Activated CD4-positive, alpha-beta T cell treated with anti-CD3 and anti-CD28 coated beads, Interleukin-2, amount 10 ng/mL, durations not matched to agents 7 days and 5 days (primary cell): ENCODE results near the gene OBP2B. TPM values are rescaled to one million over a fixed set of nuclear protein-coding genes. Genes with fewer than 3 reads are reported as not detected.
A peak's percentile ranks its signal among the peaks of the same experiment; 100 is the strongest.

Experiments
- CTCF ChIA-PET: fragments of 350-600 bp; sonication (Branson Sonifier 250); formaldehyde crosslinking; loops from one replicate; lab custom pipeline; 2021; ENCODE audit warnings: antibody characterized with exemption; lab: Charles Lee
- POLR2A ChIA-PET: fragments of 350-600 bp; sonication (Branson Sonifier 250); formaldehyde crosslinking; loops from one replicate; lab custom pipeline; 2021; ENCODE audit warnings: antibody characterized with exemption; lab: Charles Lee
- DNase-seq: peaks from one replicate; pipeline ENCODE4 v3.0.0-alpha.2; 2020
- H3K27ac Mint-ChIP-seq: one replicate; pipeline ENCODE4 v1.8.0; 2021; ENCODE audit warnings: mild to moderate bottlenecking, moderate library complexity, mixed read lengths
- H3K27me3 Mint-ChIP-seq: one replicate; pipeline ENCODE4 v1.8.0; 2021; ENCODE audit warnings: mixed read lengths
- H3K36me3 Mint-ChIP-seq: one replicate; pipeline ENCODE4 v1.8.0; 2021; ENCODE audit warnings: low read depth, mixed read lengths
- H3K4me1 Mint-ChIP-seq: one replicate; pipeline ENCODE4 v1.8.0; 2021; ENCODE audit warnings: mixed read lengths
- H3K4me3 Mint-ChIP-seq: one replicate; pipeline ENCODE4 v1.8.0; 2021; ENCODE audit warnings: mild to moderate bottlenecking, moderate library complexity, mixed read lengths
- H3K9me3 Mint-ChIP-seq: one replicate; pipeline ENCODE4 v1.8.0; 2021; ENCODE audit warnings: mixed read lengths
- total RNA-seq, 2 experiments: library from RNA; stranded (reverse); gene quantifications; one replicate each; pipeline ENCODE4 v1.2.3, GENCODE V29; 2021

OBP2B gene
- total RNA-seq, 2 experiments from 2014 or later = not detected

DNA sequence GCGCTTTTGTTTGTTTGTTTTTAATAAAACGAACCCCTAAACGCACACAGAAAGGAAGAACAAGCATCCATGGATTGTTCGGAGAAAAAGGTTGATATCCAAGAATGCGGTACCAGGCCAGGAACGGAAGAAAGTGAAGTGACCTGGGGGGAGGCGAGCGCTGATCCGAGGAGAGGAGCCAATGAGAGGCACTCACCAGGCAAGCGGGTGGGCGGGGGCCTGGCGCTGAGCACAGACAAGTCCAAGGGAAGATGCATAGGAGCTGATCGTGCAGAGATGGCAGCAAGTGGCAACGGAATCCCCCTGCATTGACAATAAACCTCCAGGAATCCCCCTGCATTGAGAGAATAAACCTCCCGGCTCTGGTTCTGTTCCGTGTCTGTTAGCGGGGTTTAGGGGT is 8.4 kb downstream of the OBP2B start:
- H3K4me1 Mint-ChIP-seq = peaks cover 12% of the 10 kb centered on the region
- no peak overlapping the region for H3K4me3 Mint-ChIP-seq
- peaks cover 6% of the 10 kb centered on the region for H3K27me3 Mint-ChIP-seq
- DNase-seq = no peak
- peaks cover 2% of the 10 kb centered on the region for H3K36me3 Mint-ChIP-seq
- ChIA-PET CTCF (interaction anchor here (2.6 kb wide), 1 partner anchor 14 kb away, joined by 10 read pairs; no protein-coding TSS in a partner anchor), POLR2A (interaction anchor here (0.5 kb wide), 1 partner anchor 589 kb away, joined by 3 read pairs; no protein-coding TSS in a partner anchor)
- peaks cover 3% of the 10 kb centered on the region for H3K9me3 Mint-ChIP-seq
- no peak overlapping the region for H3K27ac Mint-ChIP-seq

- Mint-ChIP-seq H3K27ac (peak overlapping the region; percentile 76), H3K4me1 (peaks cover 12% of the 10 kb centered on the region), H3K9me3 (peaks cover 3% of the 10 kb centered on the region), H3K36me3 (peaks cover 2% of the 10 kb centered on the region), H3K27me3 (peaks cover 12% of the 10 kb centered on the region), H3K4me3 (peak overlapping the region; percentile 73)
- POLR2A ChIA-PET = no interaction called here
- CTCF ChIA-PET = interaction anchor here (0.6 to 2.6 kb wide), 3 partner anchors 10 to 1601 kb away, joined by 3 to 10 read pairs (median 3); no protein-coding TSS in a partner anchor
- peak; percentile 59 for DNase-seq
These were observed 9.3 kb downstream of the OBP2B start for GRCh38 chr9:133199648-133200321.

DNA sequence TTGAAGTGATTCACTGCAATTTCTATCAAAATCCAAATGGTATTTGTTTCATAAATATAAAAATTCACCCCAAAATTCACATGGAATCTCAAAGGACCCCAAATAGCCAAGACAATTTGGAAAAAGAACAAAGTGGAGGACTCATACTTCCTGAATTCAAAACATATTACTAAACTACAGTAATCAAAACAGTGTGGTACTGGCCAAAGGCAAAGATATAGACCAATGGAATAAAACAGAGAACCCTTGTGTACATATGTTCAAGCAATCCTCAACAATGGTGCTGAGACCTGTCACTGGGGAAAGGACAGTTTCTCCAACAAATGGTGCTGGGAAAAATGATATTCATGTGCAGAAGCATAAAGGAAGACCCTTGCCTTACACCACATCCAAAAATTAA is 14.0 kb downstream of the OBP2B start:
- Mint-ChIP-seq H3K4me1 (peaks cover 8% of the 10 kb centered on the region), H3K27me3 (peaks cover 12% of the 10 kb centered on the region), H3K36me3 (peaks cover under 1% of the 10 kb centered on the region), H3K9me3 (peaks cover 4% of the 10 kb centered on the region), H3K4me3 (no peak overlapping the region), H3K27ac (no peak overlapping the region)
- ChIA-PET CTCF (interaction anchor here (0.7 kb wide), 1 partner anchor 9 kb away, joined by 3 read pairs; no protein-coding TSS in a partner anchor), POLR2A (no interaction called here)
- no peak for DNase-seq

DNA sequence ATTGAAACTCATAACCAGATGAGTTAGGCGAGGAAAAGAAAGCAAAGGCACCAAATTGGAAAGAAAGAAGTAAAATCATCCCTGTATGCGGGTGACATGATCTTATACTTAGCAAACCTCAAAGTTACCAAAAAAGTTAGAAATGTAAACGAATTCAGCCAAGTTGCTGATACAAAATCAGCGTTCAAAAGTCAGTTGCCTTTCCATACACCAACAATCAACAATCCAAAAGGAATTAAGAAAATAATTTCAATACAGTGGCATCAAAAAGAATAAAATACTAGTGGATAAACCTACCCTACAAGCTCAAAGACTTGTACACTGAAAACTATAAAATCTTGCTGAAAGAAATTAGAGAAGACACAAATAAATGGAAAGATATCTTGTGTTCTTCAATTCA is 14.5 kb downstream of the OBP2B start:
- CTCF ChIA-PET = interaction anchor here (0.7 kb wide), 1 partner anchor 9 kb away, joined by 3 read pairs; no protein-coding TSS in a partner anchor
- H3K27ac Mint-ChIP-seq = no peak overlapping the region
- POLR2A ChIA-PET = no interaction called here
- peaks cover 11% of the 10 kb centered on the region for H3K27me3 Mint-ChIP-seq
- H3K4me1 Mint-ChIP-seq = peaks cover 5% of the 10 kb centered on the region
- H3K36me3 Mint-ChIP-seq = no peaks in the 10 kb centered on the region
- no peak for DNase-seq
- H3K9me3 Mint-ChIP-seq = peaks cover 3% of the 10 kb centered on the region
- no peak overlapping the region for H3K4me3 Mint-ChIP-seq

- DNase-seq = no peak
- peaks cover under 1% of the 10 kb centered on the region for H3K4me1 Mint-ChIP-seq
These were observed 17.1 kb downstream of the OBP2B start for GRCh38 chr9:133191989-133192388.

DNA sequence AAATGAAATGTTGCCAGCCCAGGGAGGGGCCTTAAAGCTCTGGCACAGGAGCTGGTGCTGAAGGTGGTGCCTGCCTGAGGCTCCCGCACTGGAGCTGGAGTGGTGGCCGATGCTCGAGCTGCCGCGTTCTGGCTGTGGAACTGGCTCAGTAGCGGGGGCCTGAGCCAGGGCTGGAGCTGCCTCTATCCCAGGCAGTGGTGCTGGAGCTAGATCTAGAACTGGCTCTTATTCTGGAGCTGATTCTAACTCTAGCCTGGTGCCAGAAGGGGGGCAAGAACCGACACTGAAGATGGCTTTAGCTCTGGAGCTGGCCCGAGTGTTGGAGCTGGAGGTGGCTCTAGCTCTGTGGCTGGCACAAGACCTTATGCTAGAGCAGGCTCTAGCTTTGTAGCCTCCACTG is 19.2 kb downstream of the OBP2B start:
- ChIA-PET POLR2A (no interaction called here), CTCF (interaction anchor here (1.1 kb wide), 1 partner anchor 9 kb away, joined by 3 read pairs; no protein-coding TSS in a partner anchor)
- H3K4me3 Mint-ChIP-seq = no peak overlapping the region
- H3K36me3 Mint-ChIP-seq = no peaks in the 10 kb centered on the region
- DNase-seq = no peak
- H3K9me3 Mint-ChIP-seq = peaks cover 3% of the 10 kb centered on the region
- H3K27me3 Mint-ChIP-seq = peaks cover 22% of the 10 kb centered on the region
- H3K27ac Mint-ChIP-seq = no peak overlapping the region
- peaks cover 12% of the 10 kb centered on the region for H3K4me1 Mint-ChIP-seq

More at GRCh38 chr9:133191989-133192388, 17.1 kb downstream of the OBP2B start:
- Mint-ChIP-seq H3K4me3 (no peak overlapping the region), H3K36me3 (no peaks in the 10 kb centered on the region), H3K9me3 (peaks cover 3% of the 10 kb centered on the region), H3K27me3 (peaks cover 19% of the 10 kb centered on the region), H3K27ac (no peak overlapping the region)
- POLR2A ChIA-PET = no interaction called here
- CTCF ChIA-PET = interaction anchor here (0.9 kb wide), 1 partner anchor 94 kb away, joined by 5 read pairs; no protein-coding TSS in a partner anchor

DNA sequence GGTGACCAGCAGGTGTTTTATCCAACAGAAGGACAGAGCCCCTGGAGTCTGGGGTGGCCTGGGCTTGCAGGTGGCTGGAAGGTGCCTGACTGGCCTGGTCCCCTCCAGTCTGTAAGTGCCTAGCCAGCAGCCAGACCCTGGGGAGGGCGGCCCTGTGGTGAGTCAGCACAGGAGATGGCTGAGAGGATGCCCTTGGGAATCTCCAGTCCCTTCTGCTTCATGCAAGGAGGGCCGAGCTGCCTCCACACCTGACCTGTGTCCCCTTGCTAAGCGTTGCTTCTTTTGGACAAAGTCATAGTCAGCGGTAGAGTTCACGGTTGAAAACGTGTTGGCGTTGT is 20.2 kb downstream of the OBP2B start:
- peaks cover 16% of the 10 kb centered on the region for H3K4me1 Mint-ChIP-seq
- DNase-seq = no peak
- ChIA-PET CTCF (interaction anchor here (0.6 to 1.6 kb wide), 5 partner anchors 10 to 815 kb away, joined by 3 to 4 read pairs (median 3); no protein-coding TSS in a partner anchor), POLR2A (no interaction called here)
- H3K27ac Mint-ChIP-seq = no peak overlapping the region
- no peak overlapping the region for H3K4me3 Mint-ChIP-seq
- peaks cover 19% of the 10 kb centered on the region for H3K27me3 Mint-ChIP-seq
- H3K36me3 Mint-ChIP-seq = no peaks in the 10 kb centered on the region
- H3K9me3 Mint-ChIP-seq = no peaks in the 10 kb centered on the region

- Mint-ChIP-seq H3K4me3 (no peak overlapping the region), H3K36me3 (no peaks in the 10 kb centered on the region), H3K27ac (no peak overlapping the region), H3K27me3 (peaks cover 23% of the 10 kb centered on the region), H3K9me3 (no peaks in the 10 kb centered on the region), H3K4me1 (peaks cover 19% of the 10 kb centered on the region)
- no peak for DNase-seq
- ChIA-PET POLR2A (no interaction called here), CTCF (interaction anchor here (0.6 to 1.6 kb wide), 4 partner anchors 132 to 814 kb away, joined by 3 to 4 read pairs (median 3); no protein-coding TSS in a partner anchor)
These were observed 20.8 kb downstream of the OBP2B start for GRCh38 chr9:133188006-133188842.

DNA sequence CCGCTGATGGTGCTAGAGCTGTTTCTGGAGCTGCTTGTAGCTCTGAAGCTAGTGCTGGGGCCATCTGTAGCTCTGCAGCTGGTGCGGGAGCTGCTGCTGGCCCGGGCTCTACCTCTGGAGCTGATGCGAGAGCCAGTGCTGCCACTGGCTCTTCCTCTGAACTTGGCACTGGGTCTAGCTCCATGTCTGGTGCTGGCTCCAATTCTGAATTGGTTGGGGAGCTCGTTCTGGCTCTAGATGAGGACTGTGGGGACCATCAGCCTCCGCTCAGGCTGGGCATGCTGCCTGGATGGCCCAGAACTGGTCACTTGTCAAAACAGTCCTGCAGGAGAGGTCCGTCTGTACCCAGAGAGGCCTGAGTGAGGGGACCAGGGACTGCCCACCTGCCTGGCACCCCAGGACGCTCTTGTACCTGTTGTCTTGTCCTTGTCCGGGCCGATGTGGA is 21.5 kb downstream of the OBP2B start:
- POLR2A ChIA-PET = no interaction called here
- peaks cover 19% of the 10 kb centered on the region for H3K4me1 Mint-ChIP-seq
- CTCF ChIA-PET = interaction anchor here (1.7 to 1.9 kb wide), 3 partner anchors 12 to 297 kb away, joined by 4 to 10 read pairs (median 5); no protein-coding TSS in a partner anchor
- H3K27me3 Mint-ChIP-seq = peaks cover 29% of the 10 kb centered on the region
- H3K36me3 Mint-ChIP-seq = no peaks in the 10 kb centered on the region
- no peaks in the 10 kb centered on the region for H3K9me3 Mint-ChIP-seq
- H3K4me3 Mint-ChIP-seq = no peak overlapping the region
- no peak overlapping the region for H3K27ac Mint-ChIP-seq
- DNase-seq = no peak

DNA sequence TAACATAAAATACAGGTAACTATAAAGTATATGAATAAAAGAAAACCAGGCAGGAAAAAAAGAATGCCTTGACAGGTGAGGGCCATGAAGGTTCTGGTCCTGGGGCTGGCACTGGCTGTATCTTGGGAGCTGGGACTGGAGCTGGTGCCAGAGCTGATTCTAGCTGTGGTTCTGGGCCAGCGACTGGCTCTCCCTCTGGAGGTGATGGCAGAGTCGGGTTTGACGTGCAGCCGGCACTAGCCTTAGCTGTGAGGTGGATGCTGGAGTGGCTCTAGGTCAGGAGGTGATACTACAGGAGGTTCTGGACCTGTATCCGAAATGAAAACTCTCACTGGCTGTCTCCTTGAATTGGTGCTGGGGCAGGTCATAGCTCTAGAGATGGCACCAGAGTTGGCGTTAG is 22.3 kb downstream of the OBP2B start:
- H3K27me3 Mint-ChIP-seq = peaks cover 29% of the 10 kb centered on the region
- H3K9me3 Mint-ChIP-seq = no peaks in the 10 kb centered on the region
- POLR2A ChIA-PET = no interaction called here
- H3K4me3 Mint-ChIP-seq = no peak overlapping the region
- H3K27ac Mint-ChIP-seq = no peak overlapping the region
- no peak for DNase-seq
- H3K36me3 Mint-ChIP-seq = no peaks in the 10 kb centered on the region
- H3K4me1 Mint-ChIP-seq = peaks cover 19% of the 10 kb centered on the region
- CTCF ChIA-PET = interaction anchor here (0.9 to 2.2 kb wide), 7 partner anchors 13 to 300 kb away, joined by 3 to 10 read pairs (median 5); no protein-coding TSS in a partner anchor

- CTCF ChIA-PET = interaction anchor here (0.5 to 1.9 kb wide), 6 partner anchors 26 to 297 kb away, joined by 3 to 6 read pairs (median 4); no protein-coding TSS in a partner anchor
- Mint-ChIP-seq H3K9me3 (no peaks in the 10 kb centered on the region), H3K4me3 (no peak overlapping the region), H3K36me3 (no peaks in the 10 kb centered on the region), H3K4me1 (peaks cover 19% of the 10 kb centered on the region), H3K27ac (no peak overlapping the region), H3K27me3 (peaks cover 30% of the 10 kb centered on the region)
- peak; percentile 62 for DNase-seq
- POLR2A ChIA-PET = no interaction called here
These were observed 24.1 kb downstream of the OBP2B start for GRCh38 chr9:133184971-133185370.

DNA sequence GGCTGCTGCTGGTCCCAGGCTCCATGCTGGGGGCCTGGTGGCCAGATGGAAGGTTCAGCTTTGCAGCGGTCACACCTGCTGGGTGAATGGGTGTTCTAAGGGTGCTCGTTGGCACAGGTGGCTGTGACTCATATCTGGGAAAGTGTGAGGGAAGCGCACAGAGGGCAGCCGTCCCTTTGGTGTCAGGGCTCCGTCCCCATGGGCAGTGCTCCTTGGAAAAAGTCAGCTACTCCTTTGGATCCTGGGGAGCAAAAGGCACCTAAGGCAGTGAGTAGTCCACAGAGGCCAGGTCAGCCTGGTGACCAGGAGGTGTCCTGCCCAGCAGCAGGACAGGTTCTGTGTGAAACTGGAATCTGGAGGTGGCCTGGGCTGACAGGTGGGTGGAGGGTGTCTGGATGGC is 26.9 kb downstream of the OBP2B start:
- peaks cover 19% of the 10 kb centered on the region for H3K4me1 Mint-ChIP-seq
- H3K36me3 Mint-ChIP-seq = no peaks in the 10 kb centered on the region
- peaks cover 29% of the 10 kb centered on the region for H3K27me3 Mint-ChIP-seq
- POLR2A ChIA-PET = interaction anchor here (0.7 kb wide), 1 partner anchor 15 kb away, joined by 3 read pairs; no protein-coding TSS in a partner anchor
- H3K4me3 Mint-ChIP-seq = no peak overlapping the region
- CTCF ChIA-PET = interaction anchor here (0.8 to 1.4 kb wide), 2 partner anchors 9 to 13 kb away, joined by 3 to 4 read pairs; no protein-coding TSS in a partner anchor
- DNase-seq = no peak
- no peaks in the 10 kb centered on the region for H3K9me3 Mint-ChIP-seq
- H3K27ac Mint-ChIP-seq = no peak overlapping the region
